HepG2 (cell line): ENCODE results near the gene FBXL4. TPM values are rescaled to one million over a fixed set of nuclear protein-coding genes. Genes with fewer than 3 reads are reported as not detected.

Source experiments
- ATAC-seq: fragments of 200-7000 bp; cut with Tn5 transposase; 3 replicates; pipeline ENCODE4 v1.9.1; 2020; ENCODE audit warnings: mild to moderate bottlenecking, moderate library complexity
- BruUV-seq: library from RNA; stranded (reverse); fragments of 400-500 nt; replicated peaks from 2 replicates; lab custom pipeline; 2021; lab: Mats Ljungman, UMichigan
- CTCF ChIA-PET: fragments of 300-600 bp; formaldehyde crosslinking; extraction: SDS; loops from one replicate; lab custom pipeline; 2021; ENCODE audit warnings: low total read pairs, inconsistent platforms, low intra/inter-chr PET ratio; lab: Yijun Ruan, JAX
- POLR2A ChIA-PET: fragments of 350-600 bp; sonication (Branson Sonifier 250); formaldehyde crosslinking; loops from one replicate; lab custom pipeline; 2020; ENCODE audit warnings: antibody characterized with exemption, inconsistent platforms; lab: Yijun Ruan, JAX
- DNase-seq: peaks from one replicate; pipeline ENCODE4 v3.0.0-alpha.2; 2015; ENCODE audit warnings: low spot score
- FAIRE-seq: peaks from 3 replicates; lab custom pipeline; 2011; peaks lifted over from hg19 to GRCh38; lab: Jason Lieb, UNC
- H2AFZ ChIP-seq: one replicate; pipeline ENCODE4 v1.6.1; 2011; ENCODE audit warnings: low read length, inconsistent platforms
- H3K27ac ChIP-seq: fragments of 300-600 bp; 3 replicates; pipeline ENCODE4 v1.8.0; 2011; ENCODE audit warnings: mixed run types, mild to moderate bottlenecking, mixed read lengths, low read length, inconsistent platforms; ENCODE audit not compliant: insufficient read depth; ENCODE audit errors: extremely low read length
- H3K27me3 ChIP-seq, 2 experiments: fragments of 200-600 bp in 1 of 2; 2 replicates in 1 of 2; 3 replicates in 1 of 2; pipeline versions ENCODE4 v1.6.0 to v1.8.0; 2011; ENCODE audit warnings: low read length in 2 of 2, mild to moderate bottlenecking in 2 of 2, moderate library complexity in 2 of 2, inconsistent platforms in 1 of 2; ENCODE audit not compliant: insufficient read depth in 2 of 2, control insufficient read depth in 1 of 2
- H3K36me3 ChIP-seq, 2 experiments: fragments of 200-600 bp in 1 of 2; replicated peaks in 1 of 2; 2 replicates in 1 of 2; 3 replicates in 1 of 2; pipeline versions ENCODE4 v1.5.1 to v1.8.0; 2011; ENCODE audit warnings: low read length in 2 of 2, inconsistent platforms in 1 of 2; ENCODE audit not compliant: insufficient read depth in 2 of 2, control insufficient read depth in 1 of 2
- H3K4me1 ChIP-seq: 2 replicates; pipeline ENCODE4 v1.5.1; 2012; ENCODE audit warnings: low read length, inconsistent platforms; ENCODE audit not compliant: insufficient read depth
- H3K4me2 ChIP-seq: 2 replicates; pipeline ENCODE4 v1.6.0; 2011; ENCODE audit warnings: low read depth, low read length, inconsistent platforms
- H3K4me3 ChIP-seq, 3 experiments: fragments of 200-600 bp in 1 of 3; sonication (generic), shearing (Covaris generic) in 1 of 3; replicated peaks in 1 of 3; 2 replicates each; pipeline ENCODE4 v1.5.1; 2011 to 2016; ENCODE audit warnings: low read length in 3 of 3, inconsistent platforms in 2 of 3, low read depth in 2 of 3, mild to moderate bottlenecking in 2 of 3, control low read depth in 1 of 3, mixed read lengths in 1 of 3; ENCODE audit not compliant: insufficient read depth in 1 of 3
- H3K79me2 ChIP-seq: one replicate; pipeline ENCODE4 v1.6.1; 2011; ENCODE audit warnings: low read length, inconsistent platforms; ENCODE audit not compliant: insufficient read depth
- H3K9ac ChIP-seq: 2 replicates; pipeline ENCODE4 v1.6.0; 2011; ENCODE audit warnings: mild to moderate bottlenecking, low read depth, low read length, inconsistent platforms; ENCODE audit not compliant: insufficient read depth
- H3K9me3 ChIP-seq: 2 replicates; pipeline ENCODE4 v1.5.1; 2012; ENCODE audit warnings: mild to moderate bottlenecking, low read length
- H4K20me1 ChIP-seq: 2 replicates; pipeline ENCODE4 v1.6.0; 2011; ENCODE audit warnings: inconsistent platforms, mild to moderate bottlenecking, low read length, moderate library complexity; ENCODE audit not compliant: insufficient read depth
- HNRNPLL ChIP-seq: fragments of 200-400 bp; formaldehyde crosslinking; IDR thresholded peaks from 2 replicates; pipeline ENCODE4 v1.6.1; 2017; ENCODE audit warnings: mild to moderate bottlenecking, low read depth, low read length; ENCODE audit not compliant: poor library complexity, severe bottlenecking
- KDM5A ChIP-seq: fragments of 200-600 bp; sonication (generic); IDR thresholded peaks from 2 replicates; pipeline ENCODE4 v1.7.0; 2018; ENCODE audit warnings: antibody characterized with exemption, mild to moderate bottlenecking, low read length, borderline replicate concordance
- MEF2D ChIP-seq: sonication (generic); formaldehyde crosslinking; IDR thresholded peaks from 2 replicates; pipeline ENCODE4 v1.5.1; 2020; ENCODE audit warnings: mild to moderate bottlenecking, missing genetic modification reagents
- MTF1 ChIP-seq: sonication (generic); formaldehyde crosslinking; IDR thresholded peaks from 2 replicates; pipeline ENCODE4 v1.5.0; 2020; ENCODE audit warnings: missing genetic modification reagents
- NFIB ChIP-seq: sonication (generic); formaldehyde crosslinking; IDR thresholded peaks from 2 replicates; pipeline ENCODE4 v1.9.0; 2021; ENCODE audit warnings: missing genetic modification reagents, mild to moderate bottlenecking, borderline replicate concordance
- SP5 ChIP-seq: IDR thresholded peaks from 2 replicates; pipeline ENCODE4 v1.6.1; 2016; ENCODE audit warnings: low read depth, borderline replicate concordance
- SUZ12 ChIP-seq: fragments of 150-350 bp; IDR thresholded peaks from 2 replicates; pipeline ENCODE4 v1.6.1; 2014; ENCODE audit warnings: low read depth, low read length
- ZNF674 ChIP-seq: sonication (generic); formaldehyde crosslinking; IDR thresholded peaks from 2 replicates; pipeline ENCODE4 v1.5.0; 2020; ENCODE audit warnings: low read depth, mild to moderate bottlenecking, missing genetic modification reagents
- ZNF850 ChIP-seq: sonication (generic); formaldehyde crosslinking; conservative IDR thresholded peaks from 2 replicates; pipeline ENCODE4 v1.9.0; 2021; ENCODE audit warnings: mild to moderate bottlenecking, missing genetic modification reagents
- ZNF891 ChIP-seq: sonication (generic); formaldehyde crosslinking; IDR thresholded peaks from 2 replicates; pipeline ENCODE4 v1.5.0; 2020; ENCODE audit warnings: mild to moderate bottlenecking, missing genetic modification reagents
- WGBS: methylation state at CpG from one replicate; pipeline ENCODE4 v1.1.6; 2017; ENCODE audit warnings: low lambda C conversion rate; 5-methylcytosine and 5-hydroxymethylcytosine counted together
- in situ Hi-C: cut with HindIII; loops from 2 replicates; pipeline ENCODE4 v1.10.0; 2017; ENCODE audit warnings: low pct_unique_long_range_greater_than_20kb; ENCODE audit not compliant: extremely low pct_ligation_motif_present
- intact Hi-C: fragments of 100-400 bp; cut with micrococcal nuclease; formaldehyde crosslinking; loops from one replicate; pipeline ENCODE4 v1.10.0; 2022; ENCODE audit not compliant: unreplicated experiment
- polyA plus RNA-seq, 8 experiments: library from polyadenylated mRNA; depleted of rRNA in 3 of 8; stranded (reverse) in 7 of 8; unstranded in 1 of 8; fragments of >200 nt; fragmentation: Illumina TruSeq in 4 of 8; extraction: Trizol in 4 of 8; gene quantifications; 2 replicates each; pipeline versions ENCODE4 v1.2.1 to v1.2.3, GENCODE V29; 2011 to 2016; ENCODE audit warnings: low read depth in 4 of 8, missing spikeins in 1 of 8, mixed read lengths in 1 of 8; ENCODE audit not compliant: insufficient read depth in 1 of 8
- total RNA-seq, 5 experiments: library from RNA; depleted of rRNA; stranded (reverse); fragments of >200 nt; fragmentation: Illumina TruSeq; extraction: Trizol; gene quantifications; 2 replicates each; pipeline ENCODE4 v1.2.3, GENCODE V29; 2016; ENCODE audit warnings: low read depth in 1 of 5
- TF ChIP-seq, protein P1 (sequence below): sonication (generic); formaldehyde crosslinking; IDR thresholded peaks from 2 replicates; pipeline ENCODE4 v1.4.0; 2020; ENCODE audit warnings: missing genetic modification reagents
- TF ChIP-seq, protein P2 (sequence below): IDR thresholded peaks from 2 replicates; pipeline ENCODE4 v1.6.1; 2016; ENCODE audit warnings: mild to moderate bottlenecking
- TF ChIP-seq, protein P3 (sequence below): sonication (generic); formaldehyde crosslinking; IDR thresholded peaks from 2 replicates; pipeline ENCODE4 v1.4.0; 2020; ENCODE audit warnings: missing genetic modification reagents, borderline replicate concordance

Gene FBXL4
- total and polyA plus RNA-seq, 2 of the 13 experiments (the other 11 are each of a cell fraction or from before 2014, with no cell fraction given): 13.2 to 17.6 TPM

DNA sequence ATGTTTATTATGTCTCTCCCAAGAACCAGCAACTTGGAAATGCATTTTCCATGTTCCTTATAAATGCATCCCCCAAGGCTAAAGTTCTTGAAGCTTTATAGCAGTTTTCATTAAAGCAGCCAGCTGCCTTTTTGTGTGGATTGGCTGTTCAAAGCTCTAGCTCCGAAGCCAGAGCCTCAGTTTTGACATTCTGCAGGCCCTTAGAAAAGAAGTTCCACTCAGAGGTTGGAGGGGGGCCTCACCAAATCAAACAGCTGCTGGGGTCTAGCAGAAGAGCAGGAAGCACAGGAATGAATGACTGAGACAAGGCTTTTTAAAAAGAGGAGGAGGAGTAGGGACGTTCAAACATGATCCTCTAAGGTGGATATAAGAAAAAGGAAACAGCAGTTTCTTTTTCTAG lies 117.6 kb downstream of the FBXL4 start:
- Histone ChIP-seq H3K36me3 (no peaks in the 10 kb centered on the region), H3K4me2 (no peak overlapping the region), H4K20me1 (no peaks in the 10 kb centered on the region), H3K4me3 (no peak overlapping the region), H3K27ac (no peak overlapping the region), H3K9ac (no peak overlapping the region), H3K4me1 (peaks cover 16% of the 10 kb centered on the region; the same call in 1 of the 2 replicates), H2AFZ (no peak overlapping the region), H3K9me3 (no peaks in the 10 kb centered on the region), H3K79me2 (no peaks in the 10 kb centered on the region), H3K27me3 (peaks cover 9 to 85% of the 10 kb centered on the region in 2 experiments; a peak in 4 of 5 replicates)
- TF ChIP-seq HNRNPLL: no peak
- no peak for TF ChIP-seq MTF1 (CRISPR knock-in tag)
- TF ChIP-seq, protein P1, sequence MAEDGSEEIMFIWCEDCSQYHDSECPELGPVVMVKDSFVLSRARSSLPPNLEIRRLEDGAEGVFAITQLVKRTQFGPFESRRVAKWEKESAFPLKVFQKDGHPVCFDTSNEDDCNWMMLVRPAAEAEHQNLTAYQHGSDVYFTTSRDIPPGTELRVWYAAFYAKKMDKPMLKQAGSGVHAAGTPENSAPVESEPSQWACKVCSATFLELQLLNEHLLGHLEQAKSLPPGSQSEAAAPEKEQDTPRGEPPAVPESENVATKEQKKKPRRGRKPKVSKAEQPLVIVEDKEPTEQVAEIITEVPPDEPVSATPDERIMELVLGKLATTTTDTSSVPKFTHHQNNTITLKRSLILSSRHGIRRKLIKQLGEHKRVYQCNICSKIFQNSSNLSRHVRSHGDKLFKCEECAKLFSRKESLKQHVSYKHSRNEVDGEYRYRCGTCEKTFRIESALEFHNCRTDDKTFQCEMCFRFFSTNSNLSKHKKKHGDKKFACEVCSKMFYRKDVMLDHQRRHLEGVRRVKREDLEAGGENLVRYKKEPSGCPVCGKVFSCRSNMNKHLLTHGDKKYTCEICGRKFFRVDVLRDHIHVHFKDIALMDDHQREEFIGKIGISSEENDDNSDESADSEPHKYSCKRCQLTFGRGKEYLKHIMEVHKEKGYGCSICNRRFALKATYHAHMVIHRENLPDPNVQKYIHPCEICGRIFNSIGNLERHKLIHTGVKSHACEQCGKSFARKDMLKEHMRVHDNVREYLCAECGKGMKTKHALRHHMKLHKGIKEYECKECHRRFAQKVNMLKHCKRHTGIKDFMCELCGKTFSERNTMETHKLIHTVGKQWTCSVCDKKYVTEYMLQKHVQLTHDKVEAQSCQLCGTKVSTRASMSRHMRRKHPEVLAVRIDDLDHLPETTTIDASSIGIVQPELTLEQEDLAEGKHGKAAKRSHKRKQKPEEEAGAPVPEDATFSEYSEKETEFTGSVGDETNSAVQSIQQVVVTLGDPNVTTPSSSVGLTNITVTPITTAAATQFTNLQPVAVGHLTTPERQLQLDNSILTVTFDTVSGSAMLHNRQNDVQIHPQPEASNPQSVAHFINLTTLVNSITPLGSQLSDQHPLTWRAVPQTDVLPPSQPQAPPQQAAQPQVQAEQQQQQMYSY (CRISPR knock-in tag): no peak
- no peak for TF ChIP-seq KDM5A
- no peak for TF ChIP-seq ZNF850 (CRISPR knock-in tag)
- TF ChIP-seq NFIB (CRISPR knock-in tag): no peak
- TF ChIP-seq MEF2D (CRISPR knock-in tag): no peak
- no peak for TF ChIP-seq SP5 (CRISPR knock-in tag)
- TF ChIP-seq, protein P2, sequence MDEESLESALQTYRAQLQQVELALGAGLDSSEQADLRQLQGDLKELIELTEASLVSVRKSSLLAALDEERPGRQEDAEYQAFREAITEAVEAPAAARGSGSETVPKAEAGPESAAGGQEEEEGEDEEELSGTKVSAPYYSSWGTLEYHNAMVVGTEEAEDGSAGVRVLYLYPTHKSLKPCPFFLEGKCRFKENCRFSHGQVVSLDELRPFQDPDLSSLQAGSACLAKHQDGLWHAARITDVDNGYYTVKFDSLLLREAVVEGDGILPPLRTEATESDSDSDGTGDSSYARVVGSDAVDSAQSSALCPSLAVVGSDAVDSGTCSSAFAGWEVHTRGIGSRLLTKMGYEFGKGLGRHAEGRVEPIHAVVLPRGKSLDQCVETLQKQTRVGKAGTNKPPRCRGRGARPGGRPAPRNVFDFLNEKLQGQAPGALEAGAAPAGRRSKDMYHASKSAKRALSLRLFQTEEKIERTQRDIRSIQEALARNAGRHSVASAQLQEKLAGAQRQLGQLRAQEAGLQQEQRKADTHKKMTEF (CRISPR knock-in tag): no peak
- no peak for TF ChIP-seq SUZ12
- no peak for TF ChIP-seq ZNF674
- TF ChIP-seq ZNF891: no peak
- TF ChIP-seq, protein P3, sequence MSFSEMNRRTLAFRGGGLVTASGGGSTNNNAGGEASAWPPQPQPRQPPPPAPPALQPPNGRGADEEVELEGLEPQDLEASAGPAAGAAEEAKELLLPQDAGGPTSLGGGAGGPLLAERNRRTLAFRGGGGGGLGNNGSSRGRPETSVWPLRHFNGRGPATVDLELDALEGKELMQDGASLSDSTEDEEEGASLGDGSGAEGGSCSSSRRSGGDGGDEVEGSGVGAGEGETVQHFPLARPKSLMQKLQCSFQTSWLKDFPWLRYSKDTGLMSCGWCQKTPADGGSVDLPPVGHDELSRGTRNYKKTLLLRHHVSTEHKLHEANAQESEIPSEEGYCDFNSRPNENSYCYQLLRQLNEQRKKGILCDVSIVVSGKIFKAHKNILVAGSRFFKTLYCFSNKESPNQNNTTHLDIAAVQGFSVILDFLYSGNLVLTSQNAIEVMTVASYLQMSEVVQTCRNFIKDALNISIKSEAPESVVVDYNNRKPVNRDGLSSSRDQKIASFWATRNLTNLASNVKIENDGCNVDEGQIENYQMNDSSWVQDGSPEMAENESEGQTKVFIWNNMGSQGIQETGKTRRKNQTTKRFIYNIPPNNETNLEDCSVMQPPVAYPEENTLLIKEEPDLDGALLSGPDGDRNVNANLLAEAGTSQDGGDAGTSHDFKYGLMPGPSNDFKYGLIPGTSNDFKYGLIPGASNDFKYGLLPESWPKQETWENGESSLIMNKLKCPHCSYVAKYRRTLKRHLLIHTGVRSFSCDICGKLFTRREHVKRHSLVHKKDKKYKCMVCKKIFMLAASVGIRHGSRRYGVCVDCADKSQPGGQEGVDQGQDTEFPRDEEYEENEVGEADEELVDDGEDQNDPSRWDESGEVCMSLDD (CRISPR knock-in tag): no peak
- no TSS peak for BruUV-seq
- DNase-seq (no peak), FAIRE-seq (no peak), ATAC-seq (no peak)
- intact Hi-C loops (no loop called here), in situ Hi-C loops (loop anchor here (25.0 kb wide), 5 partner anchors 282 to 1768 kb away; no protein-coding TSS in a partner anchor)
- ChIA-PET CTCF (no interaction called here), POLR2A (no interaction called here)
- 0% methylated on average over 2 of the region's 2 CpGs for WGBS
